SK-N-SH (cell line): ENCODE measurements around the gene ZNF335. TPM values are rescaled to one million over a fixed set of nuclear protein-coding genes. Genes with fewer than 3 reads are reported as not detected.

Experiments used
- CTCF ChIA-PET: fragments of 300-600, 350-600 bp; formaldehyde crosslinking; extraction: SDS; loops from one replicate; lab custom pipeline; 2021; lab: Yijun Ruan, JAX
- POLR2A ChIA-PET: fragments of 350-600 bp; sonication (Branson Sonifier 250); formaldehyde crosslinking; extraction: SDS; loops from one replicate; lab custom pipeline; 2020; ENCODE audit warnings: antibody characterized with exemption, inconsistent platforms; lab: Yijun Ruan, JAX
- DNase-seq: peaks from one replicate; pipeline ENCODE4 v3.0.0; 2012
- H2AFZ ChIP-seq: fragments of 200-600 bp; sonication (generic); 2 replicates; pipeline ENCODE4 v1.8.1; 2016; ENCODE audit warnings: antibody characterized with exemption, mild to moderate bottlenecking, low read depth
- H3F3A ChIP-seq: fragments of 200-600 bp; sonication (generic); replicated peaks from 2 replicates; pipeline ENCODE3; 2016; ENCODE audit warnings: antibody characterized with exemption, mild to moderate bottlenecking; ENCODE audit not compliant: insufficient read depth
- H3K27ac ChIP-seq, 2 experiments: fragments of 200-500 bp in 1 of 2; fragments of 200-600 bp in 1 of 2; sonication (Bioruptor generic) in 1 of 2; sonication (generic), shearing (Covaris generic) in 1 of 2; 2 replicates each; pipeline versions ENCODE4 v1.5.1 to v1.6.1; 2014 to 2016; ENCODE audit warnings: low read depth in 2 of 2, inconsistent platforms in 1 of 2, low read length in 1 of 2, mild to moderate bottlenecking in 1 of 2, mixed read lengths in 1 of 2
- H3K27me3 ChIP-seq: fragments of 200-600 bp; sonication (generic), shearing (Covaris generic); 2 replicates; pipeline ENCODE4 v1.6.1; 2016; ENCODE audit warnings: mixed run types; ENCODE audit not compliant: insufficient read depth
- H3K36me3 ChIP-seq, 2 experiments: fragments of 200-500 bp in 1 of 2; fragments of 200-600 bp in 1 of 2; sonication (Bioruptor generic) in 1 of 2; sonication (generic) in 1 of 2; replicated peaks in 1 of 2; 2 replicates each; pipeline versions ENCODE3 to v1.5.1; 2014 to 2016; ENCODE audit warnings: low read length in 1 of 2, mild to moderate bottlenecking in 1 of 2; ENCODE audit not compliant: insufficient read depth in 2 of 2, control insufficient read depth in 1 of 2
- H3K4me1 ChIP-seq, 2 experiments: fragments of 200-500 bp in 1 of 2; fragments of 200-600 bp in 1 of 2; sonication (Bioruptor generic) in 1 of 2; sonication (generic), shearing (Covaris generic) in 1 of 2; 2 replicates each; pipeline versions ENCODE4 v1.5.1 to v1.6.1; 2014 to 2016; ENCODE audit warnings: low read depth in 1 of 2, low read length in 1 of 2, mixed run types in 1 of 2; ENCODE audit not compliant: insufficient read depth in 2 of 2, control insufficient read depth in 1 of 2
- H3K4me2 ChIP-seq: fragments of 200-600 bp; sonication (generic), shearing (Covaris generic); 2 replicates; pipeline ENCODE4 v1.6.1; 2017; ENCODE audit warnings: mixed run types
- H3K4me3 ChIP-seq, 2 experiments: fragments of 200-500 bp in 1 of 2; fragments of 200-600 bp in 1 of 2; sonication (Bioruptor generic) in 1 of 2; sonication (generic), shearing (Covaris generic) in 1 of 2; 2 replicates each; pipeline versions ENCODE4 v1.5.1 to v1.8.1; 2014 to 2016; ENCODE audit warnings: low read depth in 2 of 2, inconsistent platforms in 1 of 2, low read length in 1 of 2, mild to moderate bottlenecking in 1 of 2, mixed read lengths in 1 of 2, moderate library complexity in 1 of 2
- H3K79me2 ChIP-seq: fragments of 200-600 bp; sonication (generic); 2 replicates; pipeline ENCODE4 v1.8.1; 2017; ENCODE audit warnings: mild to moderate bottlenecking; ENCODE audit not compliant: insufficient read depth
- H3K9ac ChIP-seq: fragments of 200-600 bp; sonication (generic); 2 replicates; pipeline ENCODE4 v1.6.1; 2017; ENCODE audit warnings: mixed run types
- H3K9me2 ChIP-seq: fragments of 200-600 bp; sonication (generic); 2 replicates; pipeline ENCODE4 v1.6.1; 2017; ENCODE audit warnings: mixed run types
- H3K9me3 ChIP-seq: fragments of 200-600 bp; sonication (generic); 2 replicates; pipeline ENCODE4 v1.6.1; 2017; ENCODE audit warnings: mixed run types, mild to moderate bottlenecking, moderate library complexity
- H4K20me1 ChIP-seq: fragments of 200-600 bp; sonication (generic); 2 replicates; pipeline ENCODE4 v1.6.1; 2017; ENCODE audit warnings: mild to moderate bottlenecking, mixed run types; ENCODE audit not compliant: insufficient read depth
- ELF1 ChIP-seq: IDR thresholded peaks from 2 replicates; pipeline ENCODE4 v1.4.0; 2012
- EP300 ChIP-seq, 2 experiments: IDR thresholded peaks; 2 replicates each; pipeline versions ENCODE4 v1.4.0 to v1.6.1; 2012; ENCODE audit warnings: borderline replicate concordance in 1 of 2, low read depth in 1 of 2, low read length in 1 of 2
- FOSL2 ChIP-seq: IDR thresholded peaks from 2 replicates; pipeline ENCODE4 v1.4.0; 2012; ENCODE audit warnings: low read depth, mild to moderate bottlenecking, moderate library complexity, borderline replicate concordance
- NFIC ChIP-seq: IDR thresholded peaks from 2 replicates; pipeline ENCODE4 v1.4.0; 2012; ENCODE audit warnings: borderline replicate concordance
- NRF1 ChIP-seq: IDR thresholded peaks from 2 replicates; pipeline ENCODE4 v1.6.1; 2012; ENCODE audit warnings: low read depth, mild to moderate bottlenecking, low read length
- POLR2AphosphoS5 ChIP-seq: IDR thresholded peaks from 2 replicates; pipeline ENCODE4 v1.6.1; 2012; ENCODE audit warnings: low read depth, low read length
- RAD21 ChIP-seq: IDR thresholded peaks from 2 replicates; pipeline ENCODE4 v1.6.1; 2012; ENCODE audit warnings: mild to moderate bottlenecking, low read length
- SIN3A ChIP-seq: IDR thresholded peaks from 2 replicates; pipeline ENCODE4 v1.6.1; 2012; ENCODE audit warnings: low read depth, mild to moderate bottlenecking, low read length, moderate library complexity, borderline replicate concordance
- SMC3 ChIP-seq: IDR thresholded peaks from 2 replicates; pipeline ENCODE4 v1.6.1; 2012; ENCODE audit warnings: low read depth, low read length, improper control_type of control experiment
- TEAD4 ChIP-seq: IDR thresholded peaks from 2 replicates; pipeline ENCODE4 v1.4.0; 2012; ENCODE audit warnings: mild to moderate bottlenecking, borderline replicate concordance; ENCODE audit not compliant: insufficient read depth
- WGBS: methylation state at CpG from one replicate; pipeline ENCODE4 v1.1.6; 2017; ENCODE audit warnings: low lambda C conversion rate; 5-methylcytosine and 5-hydroxymethylcytosine counted together
- polyA plus RNA-seq, 3 experiments: library from polyadenylated mRNA; depleted of rRNA; stranded (reverse); fragments of >200 nt; gene quantifications; 2 replicates each; pipeline ENCODE4 v1.2.3, GENCODE V29; 2012
- TF ChIP-seq, protein P1 (sequence below): IDR thresholded peaks from 2 replicates; pipeline ENCODE4 v1.4.0; 2012; ENCODE audit warnings: low read depth, borderline replicate concordance
- TF ChIP-seq, protein P2 (sequence below): fragments of 200-600 bp; sonication (generic); IDR thresholded peaks from 2 replicates; pipeline ENCODE4 v1.6.1; 2017; ENCODE audit warnings: antibody characterized with exemption, mild to moderate bottlenecking, moderate library complexity
- TF ChIP-seq, protein P3 (sequence below): IDR thresholded peaks from 2 replicates; pipeline ENCODE4 v1.6.1; 2012; ENCODE audit warnings: mild to moderate bottlenecking, low read depth, low read length, moderate library complexity

ZNF335 gene
- polyA plus RNA-seq, 1 of the 3 experiments (the other 2 are of a cell fraction) = 11.7 TPM

DNA sequence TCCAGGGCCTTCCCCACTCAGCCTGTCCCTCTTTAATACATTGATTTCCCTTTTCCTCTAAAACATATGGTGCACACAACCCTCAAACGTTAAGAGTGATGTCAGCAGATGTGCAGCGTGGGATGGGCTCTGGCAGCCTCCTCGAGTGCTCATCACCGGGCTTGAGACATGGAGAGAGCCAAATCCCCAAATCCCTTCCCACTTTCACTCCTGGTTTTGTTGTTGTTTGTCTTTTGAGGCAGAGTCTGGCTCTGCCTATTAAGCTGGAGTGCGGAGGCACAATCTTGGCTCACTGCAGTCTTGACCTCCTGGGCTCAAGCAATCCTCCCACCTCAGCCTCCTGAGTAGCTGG lies 54.2 kb downstream of the ZNF335 start:
- Histone ChIP-seq H3K9ac (no peak overlapping the region), H3K4me3 (no peak overlapping the region), H2AFZ (peak overlapping the region; percentile 56; the same call in 1 of the 2 replicates), H3K9me3 (no peaks in the 10 kb centered on the region), H3K4me2 (no peak overlapping the region), H3F3A (peaks cover 5% of the 10 kb centered on the region), H3K4me1 (peaks cover under 1 to 12% of the 10 kb centered on the region in 2 experiments; a peak in 1 of 4 replicates), H3K9me2 (no peaks in the 10 kb centered on the region), H4K20me1 (no peaks in the 10 kb centered on the region), H3K27me3 (no peaks in the 10 kb centered on the region), H3K36me3 (no peaks in the 10 kb centered on the region), H3K27ac (no peak overlapping the region), H3K79me2 (no peaks in the 10 kb centered on the region)
- CTCF ChIA-PET = no interaction called here
- POLR2A ChIA-PET = no interaction called here
- WGBS = 79% methylated on average over 5 of the region's 5 CpGs
- DNase-seq = no peak
- TF ChIP-seq, protein P1, sequence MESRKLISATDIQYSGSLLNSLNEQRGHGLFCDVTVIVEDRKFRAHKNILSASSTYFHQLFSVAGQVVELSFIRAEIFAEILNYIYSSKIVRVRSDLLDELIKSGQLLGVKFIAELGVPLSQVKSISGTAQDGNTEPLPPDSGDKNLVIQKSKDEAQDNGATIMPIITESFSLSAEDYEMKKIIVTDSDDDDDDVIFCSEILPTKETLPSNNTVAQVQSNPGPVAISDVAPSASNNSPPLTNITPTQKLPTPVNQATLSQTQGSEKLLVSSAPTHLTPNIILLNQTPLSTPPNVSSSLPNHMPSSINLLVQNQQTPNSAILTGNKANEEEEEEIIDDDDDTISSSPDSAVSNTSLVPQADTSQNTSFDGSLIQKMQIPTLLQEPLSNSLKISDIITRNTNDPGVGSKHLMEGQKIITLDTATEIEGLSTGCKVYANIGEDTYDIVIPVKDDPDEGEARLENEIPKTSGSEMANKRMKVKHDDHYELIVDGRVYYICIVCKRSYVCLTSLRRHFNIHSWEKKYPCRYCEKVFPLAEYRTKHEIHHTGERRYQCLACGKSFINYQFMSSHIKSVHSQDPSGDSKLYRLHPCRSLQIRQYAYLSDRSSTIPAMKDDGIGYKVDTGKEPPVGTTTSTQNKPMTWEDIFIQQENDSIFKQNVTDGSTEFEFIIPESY = no peak
- TF ChIP-seq NRF1 = no peak
- no peak for TF ChIP-seq SMC3
- TF ChIP-seq FOSL2 = no peak
- no peak for TF ChIP-seq NFIC
- TF ChIP-seq, protein P2, sequence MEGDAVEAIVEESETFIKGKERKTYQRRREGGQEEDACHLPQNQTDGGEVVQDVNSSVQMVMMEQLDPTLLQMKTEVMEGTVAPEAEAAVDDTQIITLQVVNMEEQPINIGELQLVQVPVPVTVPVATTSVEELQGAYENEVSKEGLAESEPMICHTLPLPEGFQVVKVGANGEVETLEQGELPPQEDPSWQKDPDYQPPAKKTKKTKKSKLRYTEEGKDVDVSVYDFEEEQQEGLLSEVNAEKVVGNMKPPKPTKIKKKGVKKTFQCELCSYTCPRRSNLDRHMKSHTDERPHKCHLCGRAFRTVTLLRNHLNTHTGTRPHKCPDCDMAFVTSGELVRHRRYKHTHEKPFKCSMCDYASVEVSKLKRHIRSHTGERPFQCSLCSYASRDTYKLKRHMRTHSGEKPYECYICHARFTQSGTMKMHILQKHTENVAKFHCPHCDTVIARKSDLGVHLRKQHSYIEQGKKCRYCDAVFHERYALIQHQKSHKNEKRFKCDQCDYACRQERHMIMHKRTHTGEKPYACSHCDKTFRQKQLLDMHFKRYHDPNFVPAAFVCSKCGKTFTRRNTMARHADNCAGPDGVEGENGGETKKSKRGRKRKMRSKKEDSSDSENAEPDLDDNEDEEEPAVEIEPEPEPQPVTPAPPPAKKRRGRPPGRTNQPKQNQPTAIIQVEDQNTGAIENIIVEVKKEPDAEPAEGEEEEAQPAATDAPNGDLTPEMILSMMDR = no peak
- TF ChIP-seq TEAD4 = no peak
- no peak for TF ChIP-seq POLR2AphosphoS5
- TF ChIP-seq SIN3A = no peak
- TF ChIP-seq RAD21 = no peak
- TF ChIP-seq ELF1 = no peak
- TF ChIP-seq, protein P3, sequence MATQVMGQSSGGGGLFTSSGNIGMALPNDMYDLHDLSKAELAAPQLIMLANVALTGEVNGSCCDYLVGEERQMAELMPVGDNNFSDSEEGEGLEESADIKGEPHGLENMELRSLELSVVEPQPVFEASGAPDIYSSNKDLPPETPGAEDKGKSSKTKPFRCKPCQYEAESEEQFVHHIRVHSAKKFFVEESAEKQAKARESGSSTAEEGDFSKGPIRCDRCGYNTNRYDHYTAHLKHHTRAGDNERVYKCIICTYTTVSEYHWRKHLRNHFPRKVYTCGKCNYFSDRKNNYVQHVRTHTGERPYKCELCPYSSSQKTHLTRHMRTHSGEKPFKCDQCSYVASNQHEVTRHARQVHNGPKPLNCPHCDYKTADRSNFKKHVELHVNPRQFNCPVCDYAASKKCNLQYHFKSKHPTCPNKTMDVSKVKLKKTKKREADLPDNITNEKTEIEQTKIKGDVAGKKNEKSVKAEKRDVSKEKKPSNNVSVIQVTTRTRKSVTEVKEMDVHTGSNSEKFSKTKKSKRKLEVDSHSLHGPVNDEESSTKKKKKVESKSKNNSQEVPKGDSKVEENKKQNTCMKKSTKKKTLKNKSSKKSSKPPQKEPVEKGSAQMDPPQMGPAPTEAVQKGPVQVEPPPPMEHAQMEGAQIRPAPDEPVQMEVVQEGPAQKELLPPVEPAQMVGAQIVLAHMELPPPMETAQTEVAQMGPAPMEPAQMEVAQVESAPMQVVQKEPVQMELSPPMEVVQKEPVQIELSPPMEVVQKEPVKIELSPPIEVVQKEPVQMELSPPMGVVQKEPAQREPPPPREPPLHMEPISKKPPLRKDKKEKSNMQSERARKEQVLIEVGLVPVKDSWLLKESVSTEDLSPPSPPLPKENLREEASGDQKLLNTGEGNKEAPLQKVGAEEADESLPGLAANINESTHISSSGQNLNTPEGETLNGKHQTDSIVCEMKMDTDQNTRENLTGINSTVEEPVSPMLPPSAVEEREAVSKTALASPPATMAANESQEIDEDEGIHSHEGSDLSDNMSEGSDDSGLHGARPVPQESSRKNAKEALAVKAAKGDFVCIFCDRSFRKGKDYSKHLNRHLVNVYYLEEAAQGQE = no peak
- TF ChIP-seq EP300 (IDR thresholded peaks at IDR 0.05; ENCODE audit: borderline replicate concordance in 1 of 2, low read depth in 1 of 2, low read length in 1 of 2) = no peak
